Stomach (tissue), 9 donors: ENCODE measurements around the gene PRND. TPM values are rescaled to one million over a fixed set of nuclear protein-coding genes. Genes with fewer than 3 reads are reported as not detected.

Source experiments
- DNase-seq, 2 donors: peaks; one replicate each; pipeline versions ENCODE4 v3.0.0 to v3.0.0-alpha.2; 2013 to 2019
- H3K27ac ChIP-seq, 5 donors: fragments of 200-600 bp in 4 of 5; sonication (generic) in 4 of 5; one replicate each; pipeline ENCODE4 v1.5.1; 2013 to 2019; ENCODE audit warnings: mild to moderate bottlenecking in 1 of 5, moderate library complexity in 1 of 5
- H3K27me3 ChIP-seq, 3 donors: fragments of 200-600 bp; sonication (generic); one replicate each; pipeline ENCODE4 v1.5.1; 2017 to 2019; ENCODE audit warnings: mixed run types in 1 of 3
- H3K36me3 ChIP-seq, 4 donors: fragments of 200-600 bp; sonication (generic); 1 replicate in 3 of 4; 2 replicates in 1 of 4; pipeline ENCODE4 v1.5.1; 2016 to 2019
- H3K4me1 ChIP-seq, 4 donors: fragments of 200-600 bp; sonication (generic); one replicate each; pipeline ENCODE4 v1.5.1; 2016 to 2019
- H3K4me3 ChIP-seq, 4 donors: fragments of 200-600 bp; sonication (generic) in 3 of 4; one replicate each; pipeline ENCODE4 v1.5.1; 2016 to 2019; ENCODE audit warnings: mild to moderate bottlenecking in 1 of 4
- H3K9me3 ChIP-seq, 4 donors: fragments of 200-600 bp; sonication (generic); one replicate each; pipeline ENCODE4 v1.5.1; 2016 to 2019
- CTCF ChIP-seq, 7 experiments: fragments of 450-650 bp in 4 of 7; fragments of 200-600 bp in 3 of 7; sonication (generic) in 3 of 7; IDR thresholded peaks; one replicate each; pipeline ENCODE4 v1.5.1; 2016 to 2019; ENCODE audit warnings: antibody characterized with exemption in 7 of 7, control low read depth in 2 of 7, mild to moderate bottlenecking in 1 of 7
- EP300 ChIP-seq: sonication (generic); formaldehyde crosslinking; IDR thresholded peaks from one replicate; pipeline ENCODE4 v1.6.1; 2017; ENCODE audit warnings: antibody characterized with exemption
- POLR2A ChIP-seq, 4 donors: fragments of 450-650 bp; IDR thresholded peaks; one replicate each; pipeline ENCODE4 v1.6.1; 2016; ENCODE audit warnings: antibody characterized with exemption in 4 of 4, control low read depth in 2 of 4, mild to moderate bottlenecking in 1 of 4, moderate library complexity in 1 of 4
- POLR2AphosphoS5 ChIP-seq, 3 donors: sonication (generic); formaldehyde crosslinking; IDR thresholded peaks; one replicate each; pipeline ENCODE4 v1.6.1; 2016; ENCODE audit warnings: antibody characterized with exemption in 3 of 3
- WGBS, 5 donors: extraction: QIAGEN DNeasy Blood & Tissue Kit in 3 of 5; methylation state at CpG; one replicate each; pipeline versions ENCODE4 v1.1.5 to v1.1.7; 2013 to 2018; 5-methylcytosine and 5-hydroxymethylcytosine counted together
- intact Hi-C: fragments of 100-400 bp; cut with DNase I; formaldehyde crosslinking; loops from one replicate; pipeline ENCODE4 v1.15.1; 2023; ENCODE audit warnings: low total_unique reads
- polyA plus RNA-seq, 3 donors: library from polyadenylated mRNA; stranded (reverse); fragments of 200-250 nt; gene quantifications; one replicate each; pipeline ENCODE4 v1.2.3, GENCODE V29; 2013
- total RNA-seq, 5 donors: library from RNA; depleted of rRNA; stranded (reverse); fragments of >200 nt; gene quantifications; one replicate each; pipeline versions ENCODE4 v1.1.0 to v1.2.3, GENCODE V29; 2014 to 2016
- donor health status: healthy with polysubstance abuse.
- donor health status: Bipolar disorder and iron deficiency.
- donor health status: healthy.

Gene PRND
- total and polyA plus RNA-seq, 8 donors = 0.03 to 1.1 TPM; not detected in 6

- Histone ChIP-seq H3K4me1 (peaks cover 8 to 33% (median 18%) of the 10 kb centered on the region in 4 donors), H3K9me3 (no peaks in the 10 kb centered on the region), H3K36me3 (no peaks in the 10 kb centered on the region), H3K4me3 (no peak overlapping the region), H3K27me3 (no peaks in the 10 kb centered on the region), H3K27ac (peak overlapping the region in 2 of 5 donors; percentile 9 to 99)
- no peak for DNase-seq
- intact Hi-C loops = no loop called here
- TF ChIP-seq POLR2AphosphoS5 (IDR thresholded peaks at IDR 0.05) (no peak), EP300 (no peak), POLR2A (IDR thresholded peaks at IDR 0.05) (no peak), CTCF (IDR thresholded peaks at IDR 0.05) (no peak)
- WGBS, 5 donors = 89 to 94% (median 90%) methylated on average over 6 of the region's 6 CpGs
Measured at GRCh38 chr20:4682682-4683081, 39.0 kb upstream of the PRND start.

GRCh38 chr20:4683261-4683660, 38.4 kb upstream of the PRND start:
- Histone ChIP-seq H3K27ac (peak overlapping the region in 4 of 5 donors; percentile 9 to 99 (median 24)), H3K27me3 (no peaks in the 10 kb centered on the region), H3K4me1 (peaks cover 12 to 39% (median 22%) of the 10 kb centered on the region in 4 donors), H3K4me3 (no peak overlapping the region), H3K9me3 (no peaks in the 10 kb centered on the region), H3K36me3 (no peaks in the 10 kb centered on the region)
- no peak for TF ChIP-seq POLR2A (IDR thresholded peaks at IDR 0.05)
- WGBS, 5 donors = 53 to 76% (median 70%) methylated on average over 2 of the region's 2 CpGs
- DNase-seq = no peak
- intact Hi-C loops = no loop called here

- peak overlapping the region in 4 of 5 donors; percentile 11 to 99 (median 96) for H3K27ac ChIP-seq
Measured at GRCh38 chr20:4684837-4685413, 36.8 kb upstream of the PRND start.

GRCh38 chr20:4685923-4686221, 35.8 kb upstream of the PRND start:
- no peak for DNase-seq
- Histone ChIP-seq H3K9me3 (no peaks in the 10 kb centered on the region), H3K27me3 (no peaks in the 10 kb centered on the region), H3K36me3 (no peaks in the 10 kb centered on the region), H3K27ac (peak overlapping the region; percentile 84 to 99 (median 97)), H3K4me1 (peaks cover 12 to 63% (median 33%) of the 10 kb centered on the region in 4 donors), H3K4me3 (peak overlapping the region; percentile 71 to 98 (median 86))
- TF ChIP-seq POLR2A (IDR thresholded peaks at IDR 0.05) (no peak), EP300 (no peak), POLR2AphosphoS5 (IDR thresholded peaks at IDR 0.05) (no peak), CTCF (IDR thresholded peaks at IDR 0.05) (no peak)
- intact Hi-C loops = no loop called here
- WGBS, 5 donors = 8 to 14% (median 10%) methylated on average over 8 of the region's 8 CpGs

More at GRCh38 chr20:4684837-4685413, 36.8 kb upstream of the PRND start:
- H3K36me3 ChIP-seq = no peaks in the 10 kb centered on the region
- H3K9me3 ChIP-seq = no peaks in the 10 kb centered on the region
- intact Hi-C loops = no loop called here
- peaks cover 12 to 55% (median 32%) of the 10 kb centered on the region in 4 donors for H3K4me1 ChIP-seq
- whole genome bisulfite sequencing, 5 donors = 57 to 90% (median 79%) methylated on average over 5 to 6 of the region's 6 CpGs
- no peaks in the 10 kb centered on the region for H3K27me3 ChIP-seq
- TF ChIP-seq POLR2A (IDR thresholded peaks at IDR 0.05) = no peak
- TF ChIP-seq EP300 = no peak
- no peak for TF ChIP-seq CTCF (IDR thresholded peaks at IDR 0.05)
- no peak for TF ChIP-seq POLR2AphosphoS5 (IDR thresholded peaks at IDR 0.05)
- no peak for DNase-seq
- no peak overlapping the region for H3K4me3 ChIP-seq

GRCh38 chr20:4688305-4688704, 33.4 kb upstream of the PRND start:
- TF ChIP-seq POLR2A (IDR thresholded peaks at IDR 0.05) (no peak), CTCF (IDR thresholded peaks at IDR 0.05) (no peak), EP300 (no peak), POLR2AphosphoS5 (IDR thresholded peaks at IDR 0.05) (no peak)
- Histone ChIP-seq H3K4me3 (no peak overlapping the region), H3K27ac (peak overlapping the region in 3 of 5 donors; percentile 17 to 99 (median 96)), H3K9me3 (no peaks in the 10 kb centered on the region), H3K4me1 (peaks cover 12 to 68% (median 39%) of the 10 kb centered on the region in 4 donors), H3K27me3 (no peaks in the 10 kb centered on the region), H3K36me3 (peaks cover 0 to 5% (median 2%) of the 10 kb centered on the region in 4 donors)
- no peak for DNase-seq
- intact Hi-C loops = no loop called here
- WGBS, 5 donors = 71 to 82% (median 80%) methylated on average over 2 of the region's 2 CpGs
